Mononuclear cell (primary cell): Measurements from ENCODE around the gene TIAM2. TPM values are rescaled to one million over a fixed set of nuclear protein-coding genes. Genes with fewer than 3 reads are reported as not detected.

Experiments used
- H3K27me3 ChIP-seq: 2 replicates; pipeline ENCODE4 v1.6.0; 2011; ENCODE audit warnings: low read length, control low read depth; ENCODE audit not compliant: insufficient read depth
- H3K4me1 ChIP-seq: 2 replicates; pipeline ENCODE4 v1.5.1; 2011; ENCODE audit warnings: mild to moderate bottlenecking, low read length, control low read depth; ENCODE audit not compliant: insufficient read depth
- H3K4me3 ChIP-seq: 2 replicates; pipeline ENCODE4 v1.5.1; 2011; ENCODE audit warnings: mild to moderate bottlenecking, low read length, moderate library complexity
- H3K9me3 ChIP-seq: 2 replicates; pipeline ENCODE4 v1.5.1; 2011; ENCODE audit warnings: low read depth, mild to moderate bottlenecking, control low read depth, low read length
- total RNA-seq: library from RNA; depleted of rRNA; stranded (reverse); fragments of >200 nt; gene quantifications from one replicate; pipeline ENCODE4 v1.2.3, GENCODE V29; 2012

TIAM2 gene
- total RNA-seq, 1 donor, result 2.8 TPM

DNA sequence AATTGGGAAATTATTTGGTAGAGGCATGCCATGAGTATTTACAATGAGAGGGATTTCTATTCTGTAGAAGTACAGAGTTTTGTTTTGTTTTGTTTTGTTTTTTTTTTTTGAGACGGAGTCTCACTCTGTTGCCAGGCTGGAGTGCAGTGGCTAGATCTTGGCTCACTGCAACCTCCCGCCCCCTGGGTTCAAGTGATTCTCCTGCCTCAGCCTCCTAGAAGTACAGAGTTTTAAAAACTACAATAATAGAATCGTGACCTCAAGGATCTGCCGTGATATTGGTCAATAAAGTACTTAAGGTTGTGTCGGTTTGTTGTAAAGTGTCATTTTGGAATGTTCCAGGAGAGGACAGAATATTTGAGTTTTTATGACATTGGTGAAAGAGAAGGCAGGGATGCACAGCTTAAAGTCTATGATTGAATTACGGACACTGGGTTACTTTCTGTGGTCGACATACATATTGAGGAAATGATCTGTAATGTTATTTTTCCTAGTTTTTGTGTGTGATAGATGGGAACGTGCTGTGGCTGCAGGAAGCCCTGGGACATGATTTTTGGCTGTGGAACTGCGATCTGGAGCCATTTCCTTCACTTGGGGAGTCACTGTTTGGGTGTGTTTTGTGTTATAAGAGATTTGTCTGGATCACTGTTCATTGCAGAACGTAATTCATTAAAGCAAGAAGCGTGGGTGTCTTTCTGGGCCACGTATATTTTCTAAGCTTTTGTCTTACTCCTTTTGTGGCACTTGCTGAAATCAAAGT is 59.6 kb downstream of the TIAM2 start:
- Histone ChIP-seq H3K27me3 (no peaks in the 10 kb centered on the region), H3K4me3 (no peak overlapping the region), H3K4me1 (peaks cover 5% of the 10 kb centered on the region), H3K9me3 (no peaks in the 10 kb centered on the region)

DNA sequence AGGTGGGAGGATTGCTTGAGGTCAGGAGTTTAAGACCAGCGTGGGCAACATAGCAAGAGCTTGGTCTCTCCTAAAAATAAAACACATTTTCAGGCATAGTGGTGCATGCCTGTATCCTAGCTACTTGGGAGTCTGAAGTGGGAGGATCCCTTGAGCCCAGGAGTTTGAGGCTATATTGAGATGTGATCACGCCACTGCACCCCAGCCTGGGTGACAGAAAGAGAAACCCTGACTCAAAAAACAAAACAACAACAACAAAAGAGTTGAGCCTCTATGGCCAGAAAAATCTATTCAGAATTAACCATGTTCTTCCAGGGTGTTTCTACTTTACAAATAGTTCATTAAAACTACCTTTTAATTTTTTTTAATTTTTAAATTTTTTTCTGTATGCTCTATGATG is 60.6 kb downstream of the TIAM2 start:
- Histone ChIP-seq H3K4me3 (no peak overlapping the region), H3K27me3 (no peaks in the 10 kb centered on the region), H3K9me3 (no peaks in the 10 kb centered on the region), H3K4me1 (no peaks in the 10 kb centered on the region)

DNA sequence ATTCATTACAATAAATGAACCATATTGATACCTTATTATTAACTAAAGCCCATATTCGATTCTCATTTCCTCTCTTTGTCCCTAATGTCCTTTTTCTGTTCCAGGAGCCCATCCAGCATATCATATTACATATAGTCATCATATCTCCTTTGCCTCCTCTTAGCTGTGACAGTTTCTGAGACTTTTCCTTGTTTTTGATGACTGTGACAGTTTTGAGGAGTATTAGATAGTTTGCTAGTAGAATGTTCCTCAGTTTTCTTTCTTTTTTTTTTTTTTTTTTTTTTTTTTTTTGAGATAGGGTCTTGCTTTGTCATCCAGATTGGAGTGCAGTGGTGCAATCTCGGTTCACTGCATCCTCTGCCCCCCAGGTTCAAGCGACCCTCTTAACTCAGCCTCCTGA is 61.6 kb downstream of the TIAM2 start:
- H3K4me3 ChIP-seq, result no peak overlapping the region
- no peaks in the 10 kb centered on the region for H3K9me3 ChIP-seq
- H3K27me3 ChIP-seq, result no peaks in the 10 kb centered on the region
- no peaks in the 10 kb centered on the region for H3K4me1 ChIP-seq

DNA sequence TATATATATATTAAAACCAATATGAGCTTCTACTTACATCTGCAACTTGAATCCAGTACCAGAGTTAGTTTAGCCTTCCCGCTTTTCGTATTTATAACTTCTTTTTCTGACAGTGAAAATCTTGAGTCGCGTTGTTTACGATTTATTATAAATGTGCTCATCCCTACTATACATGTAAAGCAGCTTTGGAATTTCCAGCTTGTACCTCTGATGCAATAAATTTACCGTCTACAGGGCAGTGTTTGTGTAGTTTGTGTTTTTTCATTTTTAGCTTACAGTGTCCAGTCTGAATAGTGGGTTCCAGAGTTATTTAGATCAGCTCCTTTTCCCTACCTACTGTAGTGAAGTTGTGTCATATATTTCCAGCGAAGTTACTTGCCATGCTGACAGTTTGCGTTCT is 66.3 kb downstream of the TIAM2 start:
- Histone ChIP-seq H3K9me3 (no peaks in the 10 kb centered on the region), H3K27me3 (no peaks in the 10 kb centered on the region), H3K4me3 (no peak overlapping the region), H3K4me1 (no peaks in the 10 kb centered on the region)

DNA sequence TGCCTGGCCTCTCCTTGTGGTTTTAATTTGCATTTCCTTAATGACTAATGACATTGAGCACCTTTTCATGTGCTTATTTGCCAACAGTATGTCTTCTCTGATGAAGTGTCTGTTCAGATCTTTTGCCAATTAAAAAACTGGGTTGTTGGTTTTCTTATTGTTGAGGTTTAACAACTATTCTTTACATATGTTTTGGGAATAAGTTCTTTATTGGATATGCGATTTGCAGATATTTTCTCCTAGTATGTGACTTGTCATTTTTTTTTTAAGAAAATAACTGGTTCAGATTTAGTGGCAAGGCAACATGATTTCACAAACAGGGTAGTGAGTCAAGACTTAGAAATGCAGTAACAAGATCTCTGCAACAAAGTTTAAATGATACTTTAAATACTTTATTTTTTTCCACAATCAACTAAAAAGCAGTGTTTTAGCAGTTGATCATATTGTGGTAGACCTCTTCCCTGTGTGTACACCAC is 67.8 kb downstream of the TIAM2 start:
- Histone ChIP-seq H3K27me3 (no peaks in the 10 kb centered on the region), H3K9me3 (no peaks in the 10 kb centered on the region), H3K4me3 (no peak overlapping the region), H3K4me1 (no peaks in the 10 kb centered on the region)

DNA sequence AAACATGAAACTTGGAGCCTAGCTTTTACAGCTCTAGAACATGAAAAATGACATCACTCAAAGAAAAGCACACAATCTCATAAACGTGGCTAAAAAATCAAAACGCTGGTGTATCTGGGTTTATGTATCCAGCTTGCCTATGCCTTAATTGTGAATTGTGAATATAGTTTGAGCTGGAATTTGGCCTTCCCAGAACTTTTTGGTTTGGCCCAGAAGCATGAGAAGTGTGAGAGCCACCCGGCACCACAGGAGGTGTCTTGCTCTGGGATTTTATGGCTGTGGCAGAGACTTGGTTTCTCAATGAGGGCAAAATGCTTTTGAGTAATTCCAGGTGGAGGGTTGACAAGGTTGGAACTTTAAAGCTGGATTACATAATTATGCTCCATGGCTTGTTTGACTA is 69.2 kb downstream of the TIAM2 start:
- Histone ChIP-seq H3K4me3 (no peak overlapping the region), H3K27me3 (no peaks in the 10 kb centered on the region), H3K4me1 (no peaks in the 10 kb centered on the region), H3K9me3 (no peaks in the 10 kb centered on the region)

DNA sequence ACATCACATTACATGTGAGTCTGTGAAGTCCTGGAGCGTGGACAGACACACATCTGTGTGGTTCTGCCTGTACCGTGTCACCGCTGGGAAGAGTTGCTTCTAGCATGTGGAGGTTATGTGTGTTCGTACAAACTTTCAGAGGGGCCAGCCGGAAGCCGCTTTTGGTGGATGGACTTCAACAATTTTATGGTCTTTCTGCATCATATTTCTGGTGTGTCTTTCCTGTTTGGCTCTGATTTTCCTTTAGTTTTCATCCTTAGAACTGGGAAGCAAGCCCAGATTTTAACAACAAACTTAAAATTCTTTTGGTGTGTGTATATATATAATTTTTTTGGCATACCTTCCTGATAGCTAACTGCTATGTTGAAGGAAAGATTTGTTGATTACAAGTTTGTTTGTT is 71.2 kb downstream of the TIAM2 start:
- H3K27me3 ChIP-seq, result no peaks in the 10 kb centered on the region
- no peaks in the 10 kb centered on the region for H3K4me1 ChIP-seq
- H3K9me3 ChIP-seq, result no peaks in the 10 kb centered on the region
- H3K4me3 ChIP-seq, result no peak overlapping the region

DNA sequence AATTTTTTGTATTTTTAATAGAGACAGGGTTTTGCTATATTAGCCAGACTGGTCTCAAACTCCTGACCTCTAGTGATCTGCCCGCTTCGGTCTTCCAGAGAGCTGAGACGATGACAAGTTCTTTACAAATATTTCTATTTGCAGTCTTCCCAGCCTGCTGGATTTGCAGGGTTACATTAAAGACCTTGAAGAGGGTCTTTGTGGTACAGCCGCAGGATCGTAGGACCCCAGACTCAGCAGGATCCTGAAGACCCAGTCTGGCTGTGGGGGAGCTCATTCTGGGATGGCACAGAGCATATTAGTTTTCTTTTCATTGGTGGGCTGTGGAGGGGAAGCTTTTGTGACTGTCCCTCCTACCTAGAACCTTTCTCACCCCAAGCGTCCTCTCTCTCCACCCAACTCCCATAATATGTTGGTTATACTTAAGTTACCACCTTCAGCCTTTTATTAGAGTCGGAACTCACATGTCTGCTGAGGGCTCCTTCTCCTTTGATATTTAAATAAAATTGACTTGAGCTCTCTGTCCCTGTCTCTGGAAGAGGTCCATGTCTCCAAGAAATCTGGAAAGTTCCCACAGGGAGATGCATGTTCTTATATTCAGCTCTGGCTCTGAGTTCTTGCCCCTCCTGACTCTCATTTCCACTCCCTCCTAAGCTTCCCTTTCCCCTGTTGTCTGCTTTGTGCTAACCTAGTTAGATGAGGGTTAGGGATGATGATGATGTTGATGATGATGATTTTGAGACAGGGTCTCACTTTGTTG is 72.0 kb downstream of the TIAM2 start:
- Histone ChIP-seq H3K27me3 (no peaks in the 10 kb centered on the region), H3K4me1 (no peaks in the 10 kb centered on the region), H3K4me3 (no peak overlapping the region), H3K9me3 (no peaks in the 10 kb centered on the region)

DNA sequence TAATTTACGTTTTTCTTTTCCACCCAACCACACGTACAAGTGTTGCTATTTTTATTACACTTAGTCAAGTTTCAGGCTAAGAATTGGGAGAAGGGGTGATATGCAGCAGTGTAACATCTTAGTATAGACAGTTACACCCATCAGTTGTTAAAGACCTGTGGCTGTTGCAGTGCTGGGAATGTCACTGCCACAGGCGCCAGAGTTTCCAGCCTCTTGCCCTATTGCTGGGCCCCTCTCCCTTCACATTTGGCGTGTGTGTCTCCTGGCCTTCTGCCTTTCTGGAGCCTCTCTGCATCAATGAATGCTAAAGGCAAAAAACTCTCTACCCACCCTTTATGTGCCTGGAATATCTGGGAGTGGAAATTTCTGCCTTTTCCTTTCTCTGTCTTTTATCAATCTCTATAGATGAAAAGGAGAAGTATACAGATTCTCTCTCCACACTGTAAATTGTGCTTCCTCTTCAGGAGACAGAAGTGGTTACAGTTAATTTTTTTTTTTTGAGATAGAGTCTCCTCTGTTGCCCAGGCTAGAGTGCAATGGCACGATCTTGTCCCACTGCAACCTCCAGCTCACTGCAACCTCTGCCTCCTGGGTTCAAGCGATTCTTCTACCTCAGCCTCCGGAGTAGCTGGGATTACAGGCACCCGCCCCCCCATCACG is 73.0 kb downstream of the TIAM2 start:
- H3K4me1 ChIP-seq, result no peaks in the 10 kb centered on the region
- H3K4me3 ChIP-seq, result no peak overlapping the region
- H3K9me3 ChIP-seq, result no peaks in the 10 kb centered on the region
- H3K27me3 ChIP-seq, result no peaks in the 10 kb centered on the region

DNA sequence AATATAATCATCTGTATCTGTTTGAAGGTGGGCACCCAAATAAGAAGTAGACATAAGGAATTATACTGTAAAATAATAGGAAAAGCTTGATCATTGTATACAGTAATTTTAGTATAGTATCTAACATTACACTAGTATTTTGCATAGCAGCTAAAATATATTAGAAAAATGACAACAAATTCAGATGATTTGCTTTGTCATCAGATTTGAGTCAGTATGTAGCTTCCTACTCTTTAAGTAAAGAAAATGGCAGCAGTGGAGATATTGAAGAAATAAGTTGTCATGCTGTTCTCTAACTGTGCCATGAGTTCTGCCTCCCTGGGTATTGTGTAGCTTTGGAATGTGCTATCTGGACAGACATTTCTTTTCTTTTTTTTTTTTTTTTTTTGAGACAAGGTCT is 74.4 kb downstream of the TIAM2 start:
- no peaks in the 10 kb centered on the region for H3K4me1 ChIP-seq
- H3K9me3 ChIP-seq, result no peaks in the 10 kb centered on the region
- H3K27me3 ChIP-seq, result no peaks in the 10 kb centered on the region
- no peak overlapping the region for H3K4me3 ChIP-seq

DNA sequence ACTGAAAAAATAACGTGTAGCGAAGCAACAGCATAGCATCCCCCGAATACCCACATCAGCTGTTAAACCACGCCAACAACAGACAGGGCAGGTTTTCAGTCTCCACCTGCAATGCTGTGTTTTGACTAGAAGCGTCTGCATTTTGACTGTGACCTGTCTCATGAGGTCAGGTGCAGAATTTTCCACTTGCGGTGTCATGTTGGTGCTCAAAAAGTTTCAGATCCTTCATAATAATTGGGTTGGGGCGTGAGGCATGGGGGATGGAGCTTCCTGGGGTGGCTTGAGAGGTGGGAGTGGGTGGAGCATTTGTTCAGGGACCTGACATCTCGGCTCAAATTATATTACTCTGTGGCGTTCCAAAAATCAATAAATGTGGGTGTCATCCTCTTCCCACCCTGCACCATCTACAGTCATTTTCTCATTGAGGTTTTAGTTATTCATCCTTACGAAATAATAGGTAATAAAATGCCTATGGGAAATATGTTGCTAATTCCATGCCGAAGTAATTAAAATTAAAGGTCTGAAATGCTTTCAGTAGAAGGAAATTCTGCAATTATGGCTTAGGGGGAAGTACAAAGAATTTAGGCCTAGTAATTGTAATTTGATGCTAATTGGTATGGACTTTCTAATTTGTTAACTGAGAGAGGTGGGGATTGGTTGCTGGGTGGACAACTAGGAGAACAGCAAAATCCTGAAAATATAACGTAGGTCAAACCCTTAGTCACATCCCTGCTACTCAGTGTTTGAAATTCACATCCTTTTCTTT is 81.0 kb downstream of the TIAM2 start:
- Histone ChIP-seq H3K4me1 (no peaks in the 10 kb centered on the region), H3K4me3 (no peak overlapping the region), H3K27me3 (no peaks in the 10 kb centered on the region), H3K9me3 (no peaks in the 10 kb centered on the region)

DNA sequence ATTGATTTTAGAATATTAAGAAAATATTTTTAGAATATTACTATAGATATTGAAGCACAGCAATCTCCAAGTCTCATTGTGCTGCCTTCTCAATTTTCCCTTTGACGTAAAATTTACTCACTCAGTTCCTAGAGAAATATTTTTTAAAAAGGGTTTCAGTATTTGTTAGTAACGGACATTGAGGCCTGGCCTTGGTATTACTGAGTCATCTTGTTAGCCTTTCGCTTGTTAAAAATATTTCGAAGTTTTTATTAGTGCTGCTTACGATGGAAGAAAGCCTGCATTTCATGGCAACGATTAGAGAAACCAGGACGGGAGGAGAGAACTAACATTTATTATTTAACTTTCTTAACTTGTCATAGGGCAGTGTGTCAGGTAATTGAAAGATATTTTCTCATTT is 82.2 kb downstream of the TIAM2 start:
- Histone ChIP-seq H3K4me3 (no peak overlapping the region), H3K9me3 (no peaks in the 10 kb centered on the region), H3K4me1 (no peaks in the 10 kb centered on the region), H3K27me3 (no peaks in the 10 kb centered on the region)

DNA sequence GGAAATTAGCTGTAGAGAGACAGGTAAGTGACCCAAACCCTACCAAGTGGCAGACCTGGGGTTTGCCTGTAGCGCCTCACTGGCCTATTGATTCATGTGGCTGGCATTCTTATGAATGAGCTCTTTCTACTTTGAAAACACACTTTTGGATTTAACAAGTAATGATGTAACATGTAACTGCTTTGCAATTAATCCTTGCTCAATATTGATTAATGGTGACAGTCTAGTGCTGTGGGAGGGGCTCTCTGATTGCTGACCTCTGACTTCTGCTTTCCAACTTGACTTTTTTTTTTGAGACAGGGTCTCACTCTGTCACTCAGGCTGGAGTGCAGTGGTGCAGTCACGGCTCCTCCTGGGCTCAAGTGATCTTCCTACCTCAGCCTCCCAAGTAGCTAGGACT is 82.7 kb downstream of the TIAM2 start:
- Histone ChIP-seq H3K4me1 (no peaks in the 10 kb centered on the region), H3K9me3 (no peaks in the 10 kb centered on the region)

DNA sequence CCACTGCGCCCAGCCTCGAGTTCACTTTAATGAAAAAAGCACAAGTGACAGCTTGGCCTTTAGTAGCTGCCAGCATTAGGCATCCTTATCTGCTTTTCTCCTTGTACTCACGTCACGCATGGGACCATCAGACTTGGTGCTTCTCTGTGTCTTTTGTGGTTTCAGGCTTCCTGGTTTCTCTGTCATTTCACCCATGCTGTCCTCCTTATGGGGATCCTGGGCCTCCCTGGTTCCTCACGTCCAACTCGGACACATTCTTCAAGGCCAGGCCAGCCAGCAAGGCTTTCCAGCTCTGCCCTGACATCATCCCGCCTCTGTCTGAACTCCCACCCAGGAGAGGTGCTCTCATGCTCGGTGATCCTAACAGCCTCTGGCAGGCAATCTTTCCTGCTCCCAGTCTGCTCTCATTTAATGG is 83.2 kb downstream of the TIAM2 start:
- no peaks in the 10 kb centered on the region for H3K9me3 ChIP-seq
- H3K27me3 ChIP-seq, result no peaks in the 10 kb centered on the region
- no peaks in the 10 kb centered on the region for H3K4me1 ChIP-seq
- H3K4me3 ChIP-seq, result no peak overlapping the region

More for the DNA sequence above, 82.7 kb downstream of the TIAM2 start:
- H3K4me3 ChIP-seq, result no peak overlapping the region
- no peaks in the 10 kb centered on the region for H3K27me3 ChIP-seq

DNA sequence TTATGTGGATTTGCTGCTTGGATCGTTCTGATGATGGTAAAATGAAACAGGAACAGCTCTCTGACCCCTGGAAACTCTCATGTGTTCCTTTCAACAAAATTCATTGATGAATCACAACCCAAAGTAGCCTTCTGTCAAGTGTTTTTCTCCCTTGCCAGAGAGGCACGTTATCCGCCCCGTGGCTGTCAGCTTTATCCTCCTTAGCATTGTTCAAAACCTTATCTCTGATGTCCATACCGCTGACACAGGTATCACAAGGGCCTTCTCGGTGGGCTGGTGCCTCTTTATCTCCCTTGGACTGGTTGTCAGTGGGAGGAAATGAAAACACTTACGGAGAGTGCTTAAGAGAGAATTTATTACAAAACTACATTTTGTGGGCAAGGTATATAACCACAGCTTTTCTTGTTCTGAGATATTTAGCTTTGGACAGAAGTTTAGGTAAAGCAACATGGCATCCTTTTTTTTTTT is 84.9 kb downstream of the TIAM2 start:
- H3K4me3 ChIP-seq, result no peak overlapping the region
- H3K9me3 ChIP-seq, result no peaks in the 10 kb centered on the region
- no peaks in the 10 kb centered on the region for H3K27me3 ChIP-seq
- H3K4me1 ChIP-seq, result no peaks in the 10 kb centered on the region
